AG10803 (cell line): ENCODE results near the gene GSN.

ENCODE experiments used
- DNase-seq: peaks from one replicate; pipeline ENCODE4 v3.0.0; 2010; ENCODE audit warnings: low read depth
- H3K4me3 ChIP-seq: 2 replicates; pipeline ENCODE4 v1.5.1; 2011; ENCODE audit warnings: mild to moderate bottlenecking, low read length, control low read depth
- CTCF ChIP-seq: conservative IDR thresholded peaks from 2 replicates; pipeline ENCODE4 v1.5.1; 2011; ENCODE audit warnings: mild to moderate bottlenecking, low read length, control low read depth, inconsistent platforms

Gene GSN

GRCh38 chr9:121278477-121279261, 10.7 kb downstream of the GSN start:
- peak; percentile 75 for TF ChIP-seq CTCF
- peak overlapping the region; percentile 26; the same call in 1 of the 2 replicates for H3K4me3 ChIP-seq
- DNase-seq: peak; percentile 100

GRCh38 chr9:121279776-121280388, 11.9 kb downstream of the GSN start:
- H3K4me3 ChIP-seq: no peak overlapping the region
- no peak for TF ChIP-seq CTCF
- no peak for DNase-seq

GRCh38 chr9:121280715-121281613, 13.0 kb downstream of the GSN start:
- no peak for DNase-seq
- no peak overlapping the region for H3K4me3 ChIP-seq
- no peak; the same call in 1 of the 2 replicates for TF ChIP-seq CTCF

GRCh38 chr9:121281614-121282276, 13.8 kb downstream of the GSN start:
- DNase-seq: peak; percentile 53
- no peak overlapping the region for H3K4me3 ChIP-seq
- no peak for TF ChIP-seq CTCF

- H3K4me3 ChIP-seq: no peak overlapping the region
- DNase-seq: peak; percentile 94
- no peak for TF ChIP-seq CTCF
These were observed 14.5 kb downstream of the GSN start for GRCh38 chr9:121282277-121283079.

- no peak for TF ChIP-seq CTCF
- no peak overlapping the region for H3K4me3 ChIP-seq
- no peak for DNase-seq
These were observed 15.1 kb downstream of the GSN start for GRCh38 chr9:121283080-121283398.
